ENCODE results near the gene STARD3. TPM values are rescaled to one million over a fixed set of nuclear protein-coding genes. Genes with fewer than 3 reads are reported as not detected.

The STARD3 gene
- total RNA-seq, 1 experiment from 2014 or later, result 55.5 TPM

DNA sequence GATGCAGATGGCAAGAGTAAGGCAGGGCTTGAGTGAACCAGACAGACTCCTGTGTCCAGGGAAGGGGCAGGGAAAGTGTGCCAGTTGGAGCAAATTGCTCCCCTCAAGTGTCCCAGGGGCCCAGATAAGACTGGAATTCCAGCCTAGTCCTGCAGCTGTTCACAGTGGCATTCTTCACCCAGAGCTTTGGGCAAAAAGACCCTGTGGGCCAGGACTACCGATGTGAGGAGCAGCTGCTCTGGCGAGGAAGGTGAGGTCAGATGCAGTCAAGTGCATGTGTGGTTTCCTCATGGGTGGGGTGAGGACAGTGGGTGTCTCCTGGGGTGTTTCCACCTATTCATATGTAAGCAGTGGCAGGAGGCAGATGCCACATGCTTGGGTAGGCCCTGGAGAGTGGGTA lies 43.6 kb upstream of the STARD3 start:
- Histone ChIP-seq H3K4me1 (no peaks in the 10 kb centered on the region), H3K9me3 (no peaks in the 10 kb centered on the region), H3K27me3 (replicated peaks; ENCODE audit: control insufficient read depth, insufficient read depth, low read length) (peaks cover 4% of the 10 kb centered on the region), H3K36me3 (ENCODE audit: control insufficient read depth, insufficient read depth, low read length) (no peaks in the 10 kb centered on the region), H3K4me3 (ENCODE audit: low read depth, low read length) (no peak overlapping the region)
- no peak for DNase-seq
- intact Hi-C loops (cut with micrococcal nuclease; ENCODE audit: unreplicated experiment), result no loop called here
- peaks cover 12% of the 10 kb centered on the region for H3K9me3 Mint-ChIP-seq (ENCODE audit: unreplicated experiment)
- no peak overlapping the region for H3K4me3 Mint-ChIP-seq (ENCODE audit: unreplicated experiment)
- TF ChIP-seq, protein P1, sequence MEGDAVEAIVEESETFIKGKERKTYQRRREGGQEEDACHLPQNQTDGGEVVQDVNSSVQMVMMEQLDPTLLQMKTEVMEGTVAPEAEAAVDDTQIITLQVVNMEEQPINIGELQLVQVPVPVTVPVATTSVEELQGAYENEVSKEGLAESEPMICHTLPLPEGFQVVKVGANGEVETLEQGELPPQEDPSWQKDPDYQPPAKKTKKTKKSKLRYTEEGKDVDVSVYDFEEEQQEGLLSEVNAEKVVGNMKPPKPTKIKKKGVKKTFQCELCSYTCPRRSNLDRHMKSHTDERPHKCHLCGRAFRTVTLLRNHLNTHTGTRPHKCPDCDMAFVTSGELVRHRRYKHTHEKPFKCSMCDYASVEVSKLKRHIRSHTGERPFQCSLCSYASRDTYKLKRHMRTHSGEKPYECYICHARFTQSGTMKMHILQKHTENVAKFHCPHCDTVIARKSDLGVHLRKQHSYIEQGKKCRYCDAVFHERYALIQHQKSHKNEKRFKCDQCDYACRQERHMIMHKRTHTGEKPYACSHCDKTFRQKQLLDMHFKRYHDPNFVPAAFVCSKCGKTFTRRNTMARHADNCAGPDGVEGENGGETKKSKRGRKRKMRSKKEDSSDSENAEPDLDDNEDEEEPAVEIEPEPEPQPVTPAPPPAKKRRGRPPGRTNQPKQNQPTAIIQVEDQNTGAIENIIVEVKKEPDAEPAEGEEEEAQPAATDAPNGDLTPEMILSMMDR (IDR thresholded peaks at IDR 0.05; ENCODE audit: insufficient read depth in 1 of 2, low read depth in 1 of 2, low read length in 1 of 2, severe bottlenecking in 1 of 2, unreplicated experiment in 1 of 2), result no peak
- peaks cover 43% of the 10 kb centered on the region for H3K27me3 Mint-ChIP-seq (ENCODE audit: insufficient read depth, unreplicated experiment)
- no peaks in the 10 kb centered on the region for H3K36me3 Mint-ChIP-seq (ENCODE audit: insufficient read depth, unreplicated experiment)
- ChIA-PET POLR2A (no interaction called here), CTCF (no interaction called here)
- H3K4me1 Mint-ChIP-seq (ENCODE audit: low read depth, unreplicated experiment), result peaks cover 7% of the 10 kb centered on the region
- BruUV-seq (replicated peaks), result no TSS peak
- H3K27ac Mint-ChIP-seq (ENCODE audit: unreplicated experiment), result no peak overlapping the region

DNA sequence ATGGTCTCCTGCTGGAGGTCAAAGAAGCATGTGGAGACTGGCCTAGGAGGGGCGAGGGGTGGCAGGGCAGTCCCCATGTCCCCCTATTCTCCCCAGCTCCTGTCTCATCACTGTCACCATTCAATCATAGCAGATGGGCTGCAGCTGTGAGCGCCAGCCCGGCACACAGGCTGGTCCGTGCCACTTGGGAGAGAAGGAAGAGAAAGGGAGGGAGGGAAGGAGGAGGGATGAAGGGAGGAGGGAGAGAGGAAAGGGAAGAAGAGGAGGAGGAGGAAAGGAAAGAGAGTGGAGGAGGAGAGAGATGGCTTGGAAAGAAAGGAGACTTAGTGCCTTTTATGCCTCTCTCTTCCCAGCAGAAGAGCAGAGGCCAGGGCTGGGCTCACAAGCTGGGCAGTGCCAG lies 41.6 kb upstream of the STARD3 start:
- DNase-seq, result no peak
- Histone ChIP-seq H3K9me3 (no peaks in the 10 kb centered on the region), H3K36me3 (ENCODE audit: control insufficient read depth, insufficient read depth, low read length) (no peaks in the 10 kb centered on the region), H3K27me3 (replicated peaks; ENCODE audit: control insufficient read depth, insufficient read depth, low read length) (peaks cover 7% of the 10 kb centered on the region), H3K4me1 (no peaks in the 10 kb centered on the region; the same call in 1 of the 2 replicates), H3K4me3 (ENCODE audit: low read depth, low read length) (no peak overlapping the region)
- H3K4me1 Mint-ChIP-seq (ENCODE audit: low read depth, unreplicated experiment), result peaks cover 7% of the 10 kb centered on the region
- ChIA-PET CTCF (no interaction called here), POLR2A (no interaction called here)
- no peak overlapping the region for H3K27ac Mint-ChIP-seq (ENCODE audit: unreplicated experiment)
- peaks cover 47% of the 10 kb centered on the region for H3K27me3 Mint-ChIP-seq (ENCODE audit: insufficient read depth, unreplicated experiment)
- H3K4me3 Mint-ChIP-seq (ENCODE audit: unreplicated experiment), result no peak overlapping the region
- TF ChIP-seq, protein P1 (IDR thresholded peaks at IDR 0.05; ENCODE audit: insufficient read depth in 1 of 2, low read depth in 1 of 2, low read length in 1 of 2, severe bottlenecking in 1 of 2, unreplicated experiment in 1 of 2), result no peak
- peaks cover 12% of the 10 kb centered on the region for H3K9me3 Mint-ChIP-seq (ENCODE audit: unreplicated experiment)
- H3K36me3 Mint-ChIP-seq (ENCODE audit: insufficient read depth, unreplicated experiment), result no peaks in the 10 kb centered on the region
- BruUV-seq (replicated peaks), result no TSS peak
- intact Hi-C loops (cut with micrococcal nuclease; ENCODE audit: unreplicated experiment), result no loop called here

DNA sequence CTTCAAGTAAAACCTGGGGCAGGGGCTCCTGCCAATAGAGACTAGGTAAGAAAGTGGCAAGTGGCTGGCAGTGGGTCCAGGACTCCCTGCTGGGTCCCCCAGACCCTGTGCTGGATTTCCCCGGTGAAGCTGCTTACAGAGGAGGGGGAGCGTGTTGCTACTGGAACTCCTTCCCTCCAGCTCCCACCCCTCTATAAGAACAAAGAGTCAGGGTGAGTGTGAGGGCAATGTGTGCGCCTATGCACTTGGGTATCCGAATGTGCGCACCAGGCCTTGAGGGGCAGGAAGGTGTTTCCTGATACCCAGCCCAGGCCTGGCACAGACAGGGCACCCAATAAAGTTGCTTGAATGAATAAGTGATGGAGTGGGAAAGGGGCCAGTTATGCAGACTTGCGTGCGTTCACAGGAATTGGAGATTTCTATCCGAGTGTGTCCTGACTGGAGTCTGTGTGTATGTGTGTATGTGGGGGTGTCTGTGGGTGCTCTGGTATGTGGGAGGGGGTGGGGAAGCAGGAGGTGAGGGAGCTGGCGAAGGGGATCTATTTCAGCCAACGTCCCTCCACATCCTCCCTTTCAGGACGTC lies 40.9 kb upstream of the STARD3 start:
- no TSS peak for BruUV-seq (replicated peaks)

More for the DNA sequence above, 40.9 kb upstream of the STARD3 start:
- H3K27me3 Mint-ChIP-seq (ENCODE audit: insufficient read depth, unreplicated experiment), result peaks cover 49% of the 10 kb centered on the region
- CTCF ChIA-PET, result no interaction called here
- Histone ChIP-seq H3K36me3 (ENCODE audit: control insufficient read depth, insufficient read depth, low read length) (no peaks in the 10 kb centered on the region), H3K27me3 (replicated peaks; ENCODE audit: control insufficient read depth, insufficient read depth, low read length) (peaks cover 8% of the 10 kb centered on the region), H3K4me1 (no peaks in the 10 kb centered on the region; the same call in 1 of the 2 replicates), H3K9me3 (no peaks in the 10 kb centered on the region), H3K4me3 (ENCODE audit: low read depth, low read length) (no peak overlapping the region)
- POLR2A ChIA-PET, result no interaction called here
- no peak overlapping the region for H3K27ac Mint-ChIP-seq (ENCODE audit: unreplicated experiment)
- H3K4me1 Mint-ChIP-seq (ENCODE audit: low read depth, unreplicated experiment), result peaks cover 7% of the 10 kb centered on the region
- DNase-seq, result no peak
- no peaks in the 10 kb centered on the region for H3K36me3 Mint-ChIP-seq (ENCODE audit: insufficient read depth, unreplicated experiment)
- intact Hi-C loops (cut with micrococcal nuclease; ENCODE audit: unreplicated experiment), result no loop called here
- no peak overlapping the region for H3K4me3 Mint-ChIP-seq (ENCODE audit: unreplicated experiment)
- TF ChIP-seq, protein P1 (IDR thresholded peaks at IDR 0.05; ENCODE audit: insufficient read depth in 1 of 2, low read depth in 1 of 2, low read length in 1 of 2, severe bottlenecking in 1 of 2, unreplicated experiment in 1 of 2), result no peak
- peaks cover 12% of the 10 kb centered on the region for H3K9me3 Mint-ChIP-seq (ENCODE audit: unreplicated experiment)

All from Caco-2 (cell line).